Choroid plexus epithelial cell (primary cell): ENCODE measurements around the gene SKOR2.

Source experiments
- DNase-seq: peaks from one replicate; pipeline ENCODE4 v3.0.0-alpha.2; 2010; ENCODE audit warnings: low read depth
- H3K4me3 ChIP-seq: 2 replicates; pipeline ENCODE4 v1.5.1; 2011; ENCODE audit warnings: low read depth, mild to moderate bottlenecking, control low read depth, low read length, moderate library complexity
- TF ChIP-seq, protein P1 (sequence below): conservative IDR thresholded peaks from 2 replicates; pipeline ENCODE4 v1.5.1; 2011; ENCODE audit warnings: low read depth, mild to moderate bottlenecking, control low read depth, inconsistent platforms, low read length, moderate library complexity

SKOR2 gene

DNA sequence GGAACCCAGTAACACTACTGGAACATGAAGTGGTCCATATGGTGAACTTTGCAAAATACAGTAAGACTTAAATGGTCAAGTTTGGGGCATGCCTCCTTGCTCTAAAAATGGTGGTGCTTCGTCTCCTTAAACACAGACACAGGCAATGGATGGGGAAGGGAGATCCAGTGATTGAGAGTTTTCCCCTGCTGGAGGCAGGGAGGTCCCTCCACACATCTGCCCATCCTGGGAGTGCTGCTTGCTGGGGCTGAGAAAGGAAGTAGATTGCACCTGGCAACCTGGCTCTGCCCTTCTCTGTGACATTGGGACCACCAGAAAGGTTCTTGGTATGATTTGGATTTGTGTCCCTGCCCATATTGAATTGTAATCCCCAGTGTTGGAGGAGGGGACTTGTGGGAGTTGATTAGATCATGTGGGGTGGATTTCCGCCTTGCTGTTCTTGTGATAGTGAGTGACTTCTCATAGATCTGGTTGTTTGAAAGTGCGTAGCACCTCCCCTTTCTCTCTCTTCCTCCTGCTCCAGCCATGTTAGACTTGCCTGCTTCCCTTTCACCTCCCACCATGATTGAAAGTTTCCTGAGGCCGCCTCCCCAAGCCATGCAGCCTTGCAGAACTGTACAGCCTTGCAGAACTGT lies 35.4 kb upstream of the SKOR2 start:
- H3K4me3 ChIP-seq, result no peak overlapping the region
- TF ChIP-seq, protein P1, sequence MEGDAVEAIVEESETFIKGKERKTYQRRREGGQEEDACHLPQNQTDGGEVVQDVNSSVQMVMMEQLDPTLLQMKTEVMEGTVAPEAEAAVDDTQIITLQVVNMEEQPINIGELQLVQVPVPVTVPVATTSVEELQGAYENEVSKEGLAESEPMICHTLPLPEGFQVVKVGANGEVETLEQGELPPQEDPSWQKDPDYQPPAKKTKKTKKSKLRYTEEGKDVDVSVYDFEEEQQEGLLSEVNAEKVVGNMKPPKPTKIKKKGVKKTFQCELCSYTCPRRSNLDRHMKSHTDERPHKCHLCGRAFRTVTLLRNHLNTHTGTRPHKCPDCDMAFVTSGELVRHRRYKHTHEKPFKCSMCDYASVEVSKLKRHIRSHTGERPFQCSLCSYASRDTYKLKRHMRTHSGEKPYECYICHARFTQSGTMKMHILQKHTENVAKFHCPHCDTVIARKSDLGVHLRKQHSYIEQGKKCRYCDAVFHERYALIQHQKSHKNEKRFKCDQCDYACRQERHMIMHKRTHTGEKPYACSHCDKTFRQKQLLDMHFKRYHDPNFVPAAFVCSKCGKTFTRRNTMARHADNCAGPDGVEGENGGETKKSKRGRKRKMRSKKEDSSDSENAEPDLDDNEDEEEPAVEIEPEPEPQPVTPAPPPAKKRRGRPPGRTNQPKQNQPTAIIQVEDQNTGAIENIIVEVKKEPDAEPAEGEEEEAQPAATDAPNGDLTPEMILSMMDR, result no peak
- no peak for DNase-seq

DNA sequence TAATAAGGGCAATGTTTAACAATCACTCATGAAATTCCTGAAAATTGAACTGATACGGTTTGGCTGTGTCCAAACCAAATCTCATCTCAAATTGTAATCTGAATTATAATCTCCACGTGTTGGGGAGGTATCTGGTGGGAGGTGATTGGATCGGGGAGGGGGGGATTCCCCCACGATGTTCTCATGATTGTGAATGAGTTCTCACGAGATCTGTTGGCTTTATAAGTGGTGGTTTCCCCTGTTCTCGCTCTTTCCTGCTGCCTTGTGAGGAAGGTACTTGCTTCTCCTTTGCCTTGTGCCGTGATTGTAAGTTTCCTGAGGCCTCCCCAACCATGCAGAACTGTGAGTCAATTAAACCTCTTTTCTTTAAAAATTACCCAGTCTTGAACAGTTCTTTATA lies 34.0 kb upstream of the SKOR2 start:
- no peak overlapping the region for H3K4me3 ChIP-seq
- TF ChIP-seq, protein P1, result no peak
- no peak for DNase-seq

DNA sequence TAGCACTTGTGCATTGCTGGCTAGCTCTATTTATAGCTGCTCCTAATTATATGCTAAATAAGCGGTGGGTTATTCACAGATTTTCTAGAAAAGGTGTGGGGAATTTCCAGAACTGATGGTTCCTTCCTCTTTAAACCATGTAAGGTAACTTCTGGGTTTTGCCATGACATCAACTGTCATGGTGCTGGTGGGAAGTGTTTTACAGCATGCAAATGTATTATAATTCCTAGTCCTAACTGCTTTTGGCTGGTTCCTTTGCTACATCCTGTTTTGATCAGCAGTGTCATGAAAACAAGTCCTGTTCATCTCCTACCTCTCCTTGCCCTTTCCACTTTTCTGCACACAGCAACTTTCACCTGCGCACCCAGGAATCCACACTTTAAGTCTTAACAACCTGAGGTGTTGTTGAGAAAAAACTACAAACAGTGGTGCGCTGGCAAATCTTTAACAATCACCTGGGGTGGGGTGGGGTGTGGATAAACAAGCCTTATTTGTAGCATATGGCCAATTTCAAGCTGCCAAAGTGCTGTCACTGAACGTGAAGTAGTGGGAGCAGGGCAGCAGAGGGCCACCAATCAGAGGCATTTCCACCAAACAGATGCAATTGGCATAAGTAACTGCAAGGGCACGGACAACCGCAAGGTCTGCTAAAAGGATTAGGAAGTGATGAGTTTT lies 33.4 kb upstream of the SKOR2 start:
- TF ChIP-seq, protein P1, result no peak
- DNase-seq, result no peak
- no peak overlapping the region for H3K4me3 ChIP-seq

DNA sequence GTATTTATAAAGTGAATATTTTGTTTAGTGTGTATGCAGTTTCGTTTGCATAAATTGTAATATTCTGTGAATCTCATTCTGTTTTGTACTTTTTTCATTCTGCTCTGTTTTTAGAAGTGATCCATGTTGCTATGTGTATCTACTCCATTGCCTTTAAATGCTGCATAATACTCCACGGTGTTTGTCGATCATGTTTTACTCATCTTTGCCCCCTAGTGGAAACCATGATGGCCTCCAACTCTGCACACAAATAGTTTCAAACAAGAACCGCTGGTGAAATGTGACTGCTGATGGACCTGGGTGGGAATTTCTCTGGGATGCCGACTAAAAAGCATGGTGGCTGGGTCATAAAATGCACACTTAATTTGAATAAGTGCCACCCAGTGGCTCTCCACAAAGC lies 32.0 kb upstream of the SKOR2 start:
- no peak overlapping the region for H3K4me3 ChIP-seq
- DNase-seq, result peak; percentile 46
- TF ChIP-seq, protein P1, result peak; percentile 55

DNA sequence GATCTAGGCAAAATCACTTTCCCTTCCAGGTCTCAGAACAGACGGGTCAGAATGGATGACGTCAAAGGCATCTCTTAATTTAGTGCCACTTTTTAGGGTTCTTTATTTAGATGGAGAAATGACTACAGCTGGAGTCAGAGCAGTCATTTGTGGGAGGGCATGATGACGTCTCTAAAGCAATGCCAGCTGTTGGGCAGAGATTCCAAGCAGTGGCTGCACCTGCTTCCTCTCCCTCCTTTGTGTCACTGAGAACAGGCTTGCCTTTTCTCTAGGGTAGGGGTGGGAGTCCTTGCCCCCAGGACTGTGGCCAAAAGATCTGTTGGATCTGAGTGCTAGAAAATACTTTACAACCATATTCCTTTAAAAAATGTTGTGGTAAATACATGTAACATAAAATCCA lies 28.7 kb upstream of the SKOR2 start:
- H3K4me3 ChIP-seq, result no peak overlapping the region
- TF ChIP-seq, protein P1, result no peak
- no peak for DNase-seq

DNA sequence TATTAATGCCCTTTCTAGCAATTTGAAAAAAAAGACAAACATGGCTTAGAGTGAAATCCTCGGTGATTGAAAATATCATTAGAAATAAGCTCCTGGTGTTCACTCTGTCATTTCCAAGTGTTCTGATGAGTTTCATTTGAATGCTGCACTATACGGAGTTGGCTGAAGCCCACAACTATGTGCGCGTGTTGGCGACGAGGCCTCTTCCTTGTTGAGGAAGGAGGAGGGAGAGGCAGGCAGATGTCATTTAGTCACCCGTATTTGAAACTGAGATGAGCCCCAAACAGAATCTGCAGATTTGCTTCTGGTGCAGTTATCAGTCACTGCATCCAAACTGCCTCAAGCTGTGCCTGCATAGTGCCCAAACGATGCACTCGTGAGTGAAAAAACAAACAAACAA lies 23.5 kb upstream of the SKOR2 start:
- H3K4me3 ChIP-seq, result no peak overlapping the region
- TF ChIP-seq, protein P1, result no peak
- DNase-seq, result no peak

DNA sequence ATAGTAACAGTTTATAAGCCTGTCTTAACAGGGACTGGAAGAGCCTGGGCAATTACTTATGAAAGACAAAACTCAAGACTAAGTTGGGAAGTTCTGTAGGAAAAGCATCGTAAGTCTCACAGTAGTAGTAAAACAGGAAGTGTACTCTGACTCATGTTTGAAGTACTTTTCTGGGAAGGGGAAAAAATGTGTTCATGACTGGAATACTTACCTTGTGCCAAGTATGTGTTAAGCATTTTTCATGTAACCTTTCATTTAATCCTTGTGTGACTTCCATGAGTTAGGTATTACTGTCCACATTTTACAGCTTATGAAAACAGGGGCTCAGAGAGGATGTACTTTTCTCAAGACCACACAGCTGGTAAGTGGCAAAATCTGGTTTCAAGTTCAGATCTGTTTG lies 13.7 kb upstream of the SKOR2 start:
- peak; percentile 2 for DNase-seq
- H3K4me3 ChIP-seq, result no peak overlapping the region
- TF ChIP-seq, protein P1, result no peak
